NCI-H226 (cell line): ENCODE data around the gene MUC12.
"Not testable (repeated sequence)": the region's sequence is repeated elsewhere in the genome, so short reads cannot be mapped to it uniquely, and the experiment has no call there.

Experiments used
- DNase-seq: peaks from one replicate; pipeline ENCODE4 v3.0.0-alpha.2; 2015

MUC12 gene

GRCh38 chr7:100963386-100963785 lies 6.0 kb upstream of the MUC12 start:
- DNase-seq = no peak

GRCh38 chr7:100963874-100964273 lies 5.5 kb upstream of the MUC12 start:
- no peak for DNase-seq

- no peak for DNase-seq
Observed at GRCh38 chr7:100964630-100965029, 4.7 kb upstream of the MUC12 start.

GRCh38 chr7:100965045-100965722 lies 4.2 kb upstream of the MUC12 start:
- no peak for DNase-seq

GRCh38 chr7:100965723-100966541 lies 3.4 kb upstream of the MUC12 start:
- peak; percentile 84 for DNase-seq

- DNase-seq = no peak
Observed at GRCh38 chr7:100966542-100967291, 2.6 kb upstream of the MUC12 start.

GRCh38 chr7:100967292-100967863 lies 2.0 kb upstream of the MUC12 start:
- DNase-seq = no peak

- no peak for DNase-seq
Observed at GRCh38 chr7:100968031-100968430, 1.3 kb upstream of the MUC12 start.

- no peak for DNase-seq
Observed at GRCh38 chr7:100968650-100969049, 715 bp upstream of the MUC12 start.

- DNase-seq = no peak
Observed at GRCh38 chr7:100971111-100972001, 2.0 kb downstream of the MUC12 start.

GRCh38 chr7:100972002-100972347 lies 2.6 kb downstream of the MUC12 start:
- no peak for DNase-seq

- no peak for DNase-seq
Observed at GRCh38 chr7:100974021-100974420, 4.7 kb downstream of the MUC12 start.

- DNase-seq = no peak
Observed at GRCh38 chr7:100975371-100975821, 6.0 kb downstream of the MUC12 start.

GRCh38 chr7:100978300-100978699 lies 8.9 kb downstream of the MUC12 start:
- no peak for DNase-seq

GRCh38 chr7:100983451-100984187 lies 14.3 kb downstream of the MUC12 start:
- peak; percentile 89 for DNase-seq

GRCh38 chr7:100984241-100984918 lies 15.0 kb downstream of the MUC12 start:
- DNase-seq = not testable (repeated sequence)

- peak; percentile 45 for DNase-seq
Observed at GRCh38 chr7:100985033-100985797, 15.8 kb downstream of the MUC12 start.

- no peak for DNase-seq
Observed at GRCh38 chr7:100991631-100992030, 22.3 kb downstream of the MUC12 start.

GRCh38 chr7:100992280-100992679 lies 22.9 kb downstream of the MUC12 start:
- not testable (repeated sequence) for DNase-seq

- not testable (repeated sequence) for DNase-seq
Observed at GRCh38 chr7:100994671-100995070, 25.3 kb downstream of the MUC12 start.
